Stimulated activated naive CD8-positive, alpha-beta T cell treated with anti-CD3 and anti-CD28 coated beads, Interleukin-15, Interleukin-2, amounts not matched to agents 100 ng/mL and 50 ng/mL, for 24 hours (primary cell): Measurements from ENCODE around the gene EYA4.
A peak's percentile ranks its signal among the peaks of the same experiment; 100 is the strongest.

Experiments
- H3K27ac Mint-ChIP-seq: one replicate; pipeline ENCODE4 v1.8.0; 2021; ENCODE audit warnings: mild to moderate bottlenecking, mixed read lengths
- H3K27me3 Mint-ChIP-seq: one replicate; pipeline ENCODE4 v1.8.0; 2021; ENCODE audit warnings: mixed read lengths
- H3K36me3 Mint-ChIP-seq: one replicate; pipeline ENCODE4 v1.8.0; 2021; ENCODE audit warnings: low read depth, mixed read lengths
- H3K4me1 Mint-ChIP-seq: one replicate; pipeline ENCODE4 v1.8.0; 2021; ENCODE audit warnings: low read depth, mixed read lengths
- H3K4me3 Mint-ChIP-seq: one replicate; pipeline ENCODE4 v1.8.0; 2021; ENCODE audit warnings: mild to moderate bottlenecking, mixed read lengths
- H3K9me3 Mint-ChIP-seq: one replicate; pipeline ENCODE4 v1.8.0; 2021; ENCODE audit warnings: mixed read lengths

EYA4 gene

GRCh38 chr6:133241086-133241900 lies at the start of gene EYA4:
Gene EYA4, plus strand, starts transcription at chr6:133241357. Its CDS starts 33,424 bp downstream, at chr6:133274781.
- Mint-ChIP-seq H3K9me3 (no peaks in the 10 kb centered on the region), H3K4me3 (peak within 1 kb of the TSS; percentile 51), H3K36me3 (no peaks in the 10 kb centered on the region), H3K4me1 (peaks cover 10% of the 10 kb centered on the region), H3K27me3 (peaks cover 69% of the 10 kb centered on the region), H3K27ac (no peak within 1 kb of the TSS)

- Mint-ChIP-seq H3K36me3 (no peaks in the 10 kb centered on the region), H3K4me3 (no peak overlapping the region), H3K27ac (no peak overlapping the region), H3K4me1 (no peaks in the 10 kb centered on the region), H3K27me3 (no peaks in the 10 kb centered on the region), H3K9me3 (no peaks in the 10 kb centered on the region)
Measured at GRCh38 chr6:133193396-133193795, 47.8 kb upstream of the EYA4 start.

GRCh38 chr6:133198725-133199124 lies 42.4 kb upstream of the EYA4 start:
- H3K36me3 Mint-ChIP-seq: no peaks in the 10 kb centered on the region
- no peak overlapping the region for H3K27ac Mint-ChIP-seq
- no peaks in the 10 kb centered on the region for H3K4me1 Mint-ChIP-seq
- H3K9me3 Mint-ChIP-seq: no peaks in the 10 kb centered on the region
- no peak overlapping the region for H3K4me3 Mint-ChIP-seq
- no peaks in the 10 kb centered on the region for H3K27me3 Mint-ChIP-seq

GRCh38 chr6:133201231-133201630 lies 39.9 kb upstream of the EYA4 start:
- no peak overlapping the region for H3K4me3 Mint-ChIP-seq
- no peaks in the 10 kb centered on the region for H3K9me3 Mint-ChIP-seq
- no peaks in the 10 kb centered on the region for H3K4me1 Mint-ChIP-seq
- H3K27me3 Mint-ChIP-seq: no peaks in the 10 kb centered on the region
- H3K27ac Mint-ChIP-seq: no peak overlapping the region
- H3K36me3 Mint-ChIP-seq: no peaks in the 10 kb centered on the region

GRCh38 chr6:133202610-133203343 lies 38.4 kb upstream of the EYA4 start:
- Mint-ChIP-seq H3K4me3 (no peak overlapping the region), H3K27me3 (no peaks in the 10 kb centered on the region), H3K9me3 (no peaks in the 10 kb centered on the region), H3K36me3 (no peaks in the 10 kb centered on the region), H3K27ac (no peak overlapping the region), H3K4me1 (no peaks in the 10 kb centered on the region)

- H3K27ac Mint-ChIP-seq: no peak overlapping the region
- H3K36me3 Mint-ChIP-seq: no peaks in the 10 kb centered on the region
- H3K4me3 Mint-ChIP-seq: no peak overlapping the region
- H3K9me3 Mint-ChIP-seq: no peaks in the 10 kb centered on the region
- H3K27me3 Mint-ChIP-seq: no peaks in the 10 kb centered on the region
- no peaks in the 10 kb centered on the region for H3K4me1 Mint-ChIP-seq
Measured at GRCh38 chr6:133203344-133203697, 37.8 kb upstream of the EYA4 start.

GRCh38 chr6:133205304-133205703 lies 35.9 kb upstream of the EYA4 start:
- Mint-ChIP-seq H3K4me1 (no peaks in the 10 kb centered on the region), H3K27me3 (no peaks in the 10 kb centered on the region), H3K9me3 (no peaks in the 10 kb centered on the region), H3K36me3 (no peaks in the 10 kb centered on the region), H3K4me3 (no peak overlapping the region), H3K27ac (no peak overlapping the region)

GRCh38 chr6:133206942-133207341 lies 34.2 kb upstream of the EYA4 start:
- H3K4me1 Mint-ChIP-seq: no peaks in the 10 kb centered on the region
- H3K4me3 Mint-ChIP-seq: no peak overlapping the region

GRCh38 chr6:133207754-133208153 lies 33.4 kb upstream of the EYA4 start:
- H3K9me3 Mint-ChIP-seq: no peaks in the 10 kb centered on the region
- no peaks in the 10 kb centered on the region for H3K27me3 Mint-ChIP-seq
- no peak overlapping the region for H3K27ac Mint-ChIP-seq
- no peaks in the 10 kb centered on the region for H3K4me1 Mint-ChIP-seq
- no peaks in the 10 kb centered on the region for H3K36me3 Mint-ChIP-seq
- H3K4me3 Mint-ChIP-seq: no peak overlapping the region

More at GRCh38 chr6:133206942-133207341, 34.2 kb upstream of the EYA4 start:
- Mint-ChIP-seq H3K27ac (no peak overlapping the region), H3K27me3 (no peaks in the 10 kb centered on the region), H3K9me3 (no peaks in the 10 kb centered on the region), H3K36me3 (no peaks in the 10 kb centered on the region)

GRCh38 chr6:133208183-133208755 lies 32.9 kb upstream of the EYA4 start:
- H3K36me3 Mint-ChIP-seq: no peaks in the 10 kb centered on the region
- H3K27ac Mint-ChIP-seq: no peak overlapping the region
- H3K9me3 Mint-ChIP-seq: no peaks in the 10 kb centered on the region
- no peaks in the 10 kb centered on the region for H3K4me1 Mint-ChIP-seq
- no peaks in the 10 kb centered on the region for H3K27me3 Mint-ChIP-seq
- no peak overlapping the region for H3K4me3 Mint-ChIP-seq

- H3K4me3 Mint-ChIP-seq: no peak overlapping the region
- no peak overlapping the region for H3K27ac Mint-ChIP-seq
- no peaks in the 10 kb centered on the region for H3K9me3 Mint-ChIP-seq
- no peaks in the 10 kb centered on the region for H3K27me3 Mint-ChIP-seq
- H3K36me3 Mint-ChIP-seq: no peaks in the 10 kb centered on the region
- no peaks in the 10 kb centered on the region for H3K4me1 Mint-ChIP-seq
Measured at GRCh38 chr6:133214267-133214666, 26.9 kb upstream of the EYA4 start.

GRCh38 chr6:133218852-133219251 lies 22.3 kb upstream of the EYA4 start:
- no peaks in the 10 kb centered on the region for H3K4me1 Mint-ChIP-seq
- H3K27ac Mint-ChIP-seq: no peak overlapping the region
- no peaks in the 10 kb centered on the region for H3K9me3 Mint-ChIP-seq
- H3K27me3 Mint-ChIP-seq: no peaks in the 10 kb centered on the region
- no peak overlapping the region for H3K4me3 Mint-ChIP-seq
- no peaks in the 10 kb centered on the region for H3K36me3 Mint-ChIP-seq

- no peaks in the 10 kb centered on the region for H3K4me1 Mint-ChIP-seq
- no peaks in the 10 kb centered on the region for H3K27me3 Mint-ChIP-seq
- H3K36me3 Mint-ChIP-seq: no peaks in the 10 kb centered on the region
- no peak overlapping the region for H3K27ac Mint-ChIP-seq
- no peaks in the 10 kb centered on the region for H3K9me3 Mint-ChIP-seq
- H3K4me3 Mint-ChIP-seq: no peak overlapping the region
Measured at GRCh38 chr6:133223452-133224029, 17.6 kb upstream of the EYA4 start.

GRCh38 chr6:133225560-133225959 lies 15.6 kb upstream of the EYA4 start:
- no peaks in the 10 kb centered on the region for H3K36me3 Mint-ChIP-seq
- H3K4me1 Mint-ChIP-seq: no peaks in the 10 kb centered on the region

GRCh38 chr6:133227344-133227743 lies 13.8 kb upstream of the EYA4 start:
- Mint-ChIP-seq H3K36me3 (no peaks in the 10 kb centered on the region), H3K27ac (no peak overlapping the region), H3K4me3 (no peak overlapping the region), H3K4me1 (no peaks in the 10 kb centered on the region), H3K9me3 (no peaks in the 10 kb centered on the region), H3K27me3 (no peaks in the 10 kb centered on the region)

More at GRCh38 chr6:133225560-133225959, 15.6 kb upstream of the EYA4 start:
- H3K9me3 Mint-ChIP-seq: no peaks in the 10 kb centered on the region
- no peak overlapping the region for H3K27ac Mint-ChIP-seq
- no peak overlapping the region for H3K4me3 Mint-ChIP-seq
- no peaks in the 10 kb centered on the region for H3K27me3 Mint-ChIP-seq
